Gastroesophageal sphincter (tissue), 3 donors: Measurements from ENCODE around the gene SLC24A3.

Source experiments
- CTCF ChIP-seq, 4 experiments: fragments of 200-600 bp in 2 of 4; fragments of 450-650 bp in 2 of 4; sonication (generic) in 1 of 4; IDR thresholded peaks; one replicate each; pipeline ENCODE4 v1.5.1; 2017 to 2019; ENCODE audit warnings: antibody characterized with exemption in 4 of 4, mild to moderate bottlenecking in 2 of 4, moderate library complexity in 2 of 4
- EP300 ChIP-seq: sonication (generic); formaldehyde crosslinking; IDR thresholded peaks from one replicate; pipeline ENCODE4 v1.6.1; 2017; ENCODE audit warnings: antibody characterized with exemption, mild to moderate bottlenecking
- POLR2AphosphoS5 ChIP-seq: sonication (generic); formaldehyde crosslinking; IDR thresholded peaks from one replicate; pipeline ENCODE4 v1.6.1; 2017; ENCODE audit warnings: antibody characterized with exemption

- no peak for TF ChIP-seq CTCF (IDR thresholded peaks at IDR 0.05)
- TF ChIP-seq EP300 = no peak
- TF ChIP-seq POLR2AphosphoS5 = no peak
Measured at GRCh38 chr20:19696620-19697019, 484.2 kb downstream of the SLC24A3 start.
